Amygdala (tissue), 56 donors: ENCODE data around the gene KPNA3.
A peak's percentile ranks its signal among the peaks of the same experiment; 100 is the strongest.
"Not testable (repeated sequence)": the region's sequence is repeated elsewhere in the genome, so short reads cannot be mapped to it uniquely, and the experiment has no call there.

Experiments used
- DNase-seq, 56 donors: peaks; one replicate each; lab custom pipeline; 2025; lab: John Stamatoyannopoulos, UW

KPNA3 gene

DNA sequence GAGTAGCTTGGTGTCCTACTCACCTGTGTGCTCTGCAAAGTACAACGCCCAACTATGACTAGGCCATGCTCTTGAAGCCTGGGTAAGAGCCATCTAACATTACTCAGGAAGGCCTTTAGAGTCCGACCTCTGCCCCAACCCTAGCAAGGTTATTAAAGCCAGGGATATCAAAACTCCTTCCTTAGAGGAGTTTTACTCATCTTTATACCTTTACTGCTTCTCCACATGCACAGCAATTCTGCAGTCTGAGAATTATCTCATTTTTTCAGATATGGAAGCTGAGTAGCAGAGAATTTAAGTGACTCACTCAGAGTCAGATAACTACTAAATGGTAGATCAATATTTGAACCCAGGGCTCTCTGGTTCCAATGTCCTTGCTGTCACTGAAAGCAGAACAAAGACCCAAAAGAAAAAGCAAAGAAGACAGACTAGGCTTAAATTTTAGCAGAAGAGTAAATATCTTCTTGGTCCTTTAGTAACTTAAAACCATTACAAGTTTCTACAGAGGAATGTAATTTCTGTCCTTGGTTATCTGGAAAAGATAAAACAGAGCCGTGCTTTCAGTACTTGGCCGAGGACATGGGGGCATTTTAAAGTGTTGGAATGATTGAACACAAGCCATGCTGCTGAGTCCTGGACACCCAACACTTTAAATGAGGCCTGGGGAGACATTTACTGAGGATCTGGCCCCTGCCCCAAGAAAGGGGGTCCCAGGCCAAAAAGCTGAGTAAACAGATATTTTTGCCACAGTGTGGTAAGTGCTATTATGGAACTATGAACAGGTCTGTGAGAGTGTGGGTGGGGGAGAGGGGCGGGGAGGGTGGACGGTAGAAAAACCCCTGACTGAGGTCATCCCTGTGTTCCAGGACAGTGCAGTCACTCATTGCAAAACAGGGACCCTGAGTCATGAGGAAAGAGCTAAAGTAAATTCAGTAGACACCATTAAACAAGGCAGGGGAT lies 18.4 kb upstream of the KPNA3 start:
- DNase-seq: no peak

DNA sequence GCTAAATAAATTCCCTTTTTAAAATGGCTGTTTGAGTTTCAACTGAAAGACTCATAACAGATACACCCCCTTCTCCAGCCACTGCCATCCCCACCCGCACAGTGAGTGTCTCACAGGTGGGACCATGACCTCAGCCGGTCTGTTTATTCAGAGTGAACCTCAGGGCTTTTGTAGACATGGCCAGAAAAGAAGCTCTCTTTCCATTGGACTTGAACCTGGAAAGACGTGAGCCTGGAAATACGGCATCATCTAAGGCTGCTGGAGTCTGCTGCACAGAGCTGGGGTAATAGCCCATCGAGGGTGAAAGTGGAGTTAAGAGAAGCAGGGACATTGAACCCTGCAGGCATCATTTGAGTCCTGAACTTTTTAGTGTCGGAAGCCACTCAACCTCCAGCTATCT lies 15.2 kb upstream of the KPNA3 start:
- no peak for DNase-seq

DNA sequence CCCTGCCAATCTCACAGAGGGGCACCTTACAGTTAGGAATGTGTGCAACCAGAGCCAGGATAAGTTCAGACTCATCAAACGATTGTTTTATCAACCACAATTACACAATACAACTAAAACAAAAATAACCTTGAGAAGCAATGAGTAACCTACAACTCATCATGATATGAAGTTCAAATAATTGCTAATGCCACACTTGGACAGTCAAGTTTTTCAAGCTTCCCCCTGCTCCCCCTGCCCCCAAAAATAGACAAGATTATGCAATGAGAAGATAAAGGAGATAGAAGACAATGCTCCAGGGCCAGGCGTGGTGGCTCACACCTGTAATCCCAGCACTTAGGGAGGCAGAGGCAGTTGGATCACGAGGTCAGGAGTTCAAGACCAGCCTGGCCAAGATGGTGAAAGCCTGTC lies 13.6 kb upstream of the KPNA3 start:
- no peak for DNase-seq

DNA sequence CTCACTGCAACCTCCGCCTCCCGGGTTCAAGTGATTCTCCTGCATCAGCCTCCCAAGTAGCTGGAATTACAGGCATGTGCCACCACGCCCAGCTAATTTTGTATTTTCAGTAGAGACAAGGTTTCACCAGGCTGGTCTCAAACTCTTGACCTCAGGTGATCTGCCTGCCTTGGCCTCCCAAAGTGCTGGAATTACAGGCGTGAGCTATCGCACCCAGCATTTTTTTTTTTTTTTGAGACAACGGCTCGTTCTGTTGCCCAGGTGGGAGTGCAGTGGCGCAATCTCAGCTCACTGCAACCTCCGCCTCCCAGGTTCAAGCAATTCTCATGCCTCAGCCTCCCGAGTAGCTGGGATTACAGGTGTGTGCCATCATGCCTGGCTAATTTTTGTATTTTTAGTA lies 10.6 kb upstream of the KPNA3 start:
- not testable (repeated sequence) for DNase-seq

DNA sequence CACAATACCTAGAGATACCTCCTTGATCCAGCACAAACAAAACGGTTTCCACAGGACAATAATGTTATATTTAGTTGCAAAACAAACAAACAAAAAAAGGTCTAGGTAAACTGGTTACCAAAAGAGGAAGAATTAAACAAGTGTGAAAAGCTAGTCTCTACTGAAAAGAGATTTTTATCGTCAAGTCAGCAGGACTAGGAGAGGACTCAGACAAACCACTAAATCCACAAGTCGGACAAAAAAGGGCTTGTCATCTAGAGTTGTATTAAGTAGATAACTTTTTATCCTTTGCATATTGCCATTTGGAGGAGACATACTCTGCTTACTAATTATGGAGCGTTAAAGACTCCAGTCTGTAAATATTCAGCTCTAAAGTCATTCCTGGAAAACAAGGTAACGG lies 9.9 kb upstream of the KPNA3 start:
- no peak for DNase-seq

DNA sequence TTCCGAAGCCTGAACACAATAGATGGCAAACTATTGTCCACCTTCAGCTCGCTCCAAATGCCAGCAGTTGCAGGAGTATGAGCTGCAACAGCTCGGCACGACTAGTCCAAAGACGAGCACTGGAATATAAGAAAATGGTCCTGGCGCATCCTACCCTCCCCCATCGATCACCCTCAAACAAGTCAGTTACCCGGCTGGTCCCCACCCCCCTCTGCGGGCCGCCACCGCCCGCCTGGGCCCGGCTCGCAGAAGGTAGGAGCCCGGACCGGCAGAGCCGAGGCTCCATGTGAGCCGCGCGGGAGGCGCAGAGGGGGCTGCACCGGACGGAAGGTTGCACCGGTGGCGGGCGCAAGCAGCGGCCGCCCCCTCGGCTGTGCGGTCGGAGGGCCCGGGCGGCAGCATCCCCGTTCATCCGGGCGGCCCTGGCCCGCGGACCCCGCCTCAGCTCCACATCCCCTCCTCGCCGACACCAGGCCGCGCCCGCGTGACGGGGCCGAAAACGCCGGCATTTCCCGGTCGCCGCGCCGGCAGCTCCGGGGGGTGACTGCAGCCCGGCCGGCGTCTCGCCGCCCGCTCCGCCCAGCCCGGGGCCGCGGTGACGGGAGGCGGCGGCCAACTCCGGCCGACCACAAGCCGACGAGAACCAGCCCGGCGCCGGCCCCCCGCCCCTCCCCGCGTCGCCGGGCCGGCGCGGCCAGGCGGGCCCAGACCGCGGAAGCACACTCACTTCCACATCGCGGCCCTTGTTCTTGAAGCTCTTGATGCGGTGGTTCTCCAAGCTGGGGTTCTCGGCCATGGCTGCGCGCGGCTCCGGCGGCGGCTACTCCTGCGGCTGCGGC lies 552 bp downstream of the KPNA3 start:
- DNase-seq: peak in 45 of 56 donors; percentile 4 to 74 (median 37)

DNA sequence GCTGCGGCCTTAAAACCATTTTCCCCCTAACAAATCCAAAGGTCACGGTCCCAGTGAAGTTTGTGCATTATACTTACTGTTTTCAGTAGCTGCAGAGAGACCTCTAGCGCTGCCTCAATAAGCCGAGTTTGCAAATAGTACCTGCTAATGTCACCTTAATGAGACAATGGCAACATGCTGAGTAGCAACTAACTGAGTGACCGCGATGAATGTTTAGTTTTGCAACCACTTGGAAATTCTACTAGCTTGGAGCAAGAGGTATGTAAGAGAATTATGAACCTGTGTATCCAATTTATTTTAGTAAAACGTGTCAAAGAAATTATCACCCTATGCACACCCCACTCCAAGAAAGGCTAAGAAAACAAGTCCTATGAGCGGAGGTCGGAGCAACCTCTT lies 1.2 kb downstream of the KPNA3 start:
- DNase-seq: peak in 5 of 56 donors; percentile 1 to 5 (median 3)

DNA sequence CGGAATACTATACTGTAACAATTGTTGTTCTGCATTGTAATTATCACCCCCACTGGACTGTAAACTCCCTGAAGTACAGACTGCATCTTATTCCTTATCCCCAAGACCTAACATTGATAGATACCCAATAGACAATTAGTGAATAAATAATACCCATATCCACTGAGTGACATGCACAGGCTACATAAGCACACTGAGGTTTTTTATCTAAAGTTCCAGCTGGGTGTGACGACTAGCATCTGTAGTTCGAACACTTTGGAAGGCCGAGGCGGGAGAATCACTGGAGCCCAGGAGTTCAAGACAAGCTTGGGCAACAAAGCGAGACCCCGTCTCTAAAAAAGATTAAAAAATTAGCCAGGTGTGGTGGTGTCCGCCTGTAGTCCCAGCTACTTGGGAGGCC lies 2.5 kb downstream of the KPNA3 start:
- DNase-seq: no peak

DNA sequence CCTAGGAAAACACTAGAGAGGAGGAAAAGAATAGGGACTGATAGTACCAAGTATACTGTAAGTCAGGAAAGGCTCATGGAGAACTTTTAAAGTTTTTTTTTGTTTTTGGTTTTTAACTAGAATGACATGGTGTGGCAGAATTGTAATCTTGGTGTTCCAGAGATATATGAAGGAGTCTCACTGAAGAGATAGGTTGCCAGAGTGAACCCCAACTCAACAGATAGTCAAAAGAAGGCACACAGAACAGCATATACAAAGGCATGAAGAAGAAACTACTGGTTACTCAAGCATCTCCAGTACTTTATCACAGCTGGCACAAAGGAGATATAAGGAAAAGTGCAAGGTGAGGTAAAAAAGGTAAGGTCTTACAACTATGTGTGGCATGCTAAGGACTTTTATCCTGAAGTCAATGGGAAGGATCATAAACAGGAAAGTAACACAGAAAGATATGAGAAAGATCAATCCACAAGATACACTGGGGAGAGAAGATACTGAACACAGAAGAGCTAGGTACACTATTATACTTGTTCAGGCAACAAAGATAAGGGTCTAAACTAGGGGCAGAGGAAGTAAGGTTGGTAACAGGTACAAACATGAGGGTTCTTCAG lies 6.0 kb downstream of the KPNA3 start:
- DNase-seq: no peak

DNA sequence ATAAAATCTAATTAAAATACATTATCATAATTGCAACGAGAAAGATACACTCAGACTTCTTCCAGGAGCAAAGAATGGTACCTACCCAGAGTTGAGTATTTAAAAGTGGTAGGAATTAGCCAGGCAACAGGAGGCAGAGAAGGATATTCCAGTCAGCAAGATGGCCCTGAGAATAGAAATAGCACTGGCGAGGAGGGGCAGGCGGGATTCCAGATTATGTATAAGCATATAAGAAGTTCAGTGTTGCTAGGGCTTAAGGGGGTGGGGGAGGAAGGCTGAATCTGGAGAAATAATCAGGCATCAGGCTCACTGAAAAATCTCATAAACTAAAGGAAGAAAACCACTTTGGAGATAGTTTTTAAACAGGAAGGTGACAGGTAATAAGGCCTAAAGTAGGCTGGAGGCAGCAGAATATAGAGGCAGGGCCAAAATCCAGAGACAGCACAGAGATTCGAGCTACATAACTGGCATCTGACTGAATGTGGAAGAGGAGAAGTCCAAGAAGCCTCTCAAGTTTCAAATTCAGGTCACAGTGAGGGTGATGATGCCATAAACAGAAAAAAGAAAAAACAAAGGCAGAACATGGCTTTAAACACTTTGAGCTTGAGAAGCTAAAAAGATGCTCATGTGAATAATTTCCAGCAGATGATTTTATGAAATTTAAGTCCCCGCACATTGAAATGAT lies 7.5 kb downstream of the KPNA3 start:
- DNase-seq: no peak

DNA sequence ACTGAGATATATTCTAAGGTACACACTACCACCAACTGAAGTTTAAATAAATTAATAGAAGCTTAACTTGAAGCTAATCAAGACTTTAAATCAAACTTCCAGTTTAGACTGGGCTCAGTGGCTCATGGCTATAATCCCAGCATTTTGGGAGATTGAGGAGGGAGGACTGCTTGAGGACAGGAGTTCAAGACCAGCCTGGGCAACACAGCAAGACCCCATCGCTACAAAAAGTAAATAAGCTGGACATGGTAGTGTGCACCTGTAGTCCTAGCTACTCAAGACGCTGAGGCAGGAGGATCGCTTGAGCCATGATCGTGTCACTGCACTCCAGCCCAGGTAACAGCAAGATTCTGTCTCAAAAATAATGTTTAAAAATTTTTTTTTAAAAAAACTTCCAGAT lies 8.6 kb downstream of the KPNA3 start:
- no peak for DNase-seq

DNA sequence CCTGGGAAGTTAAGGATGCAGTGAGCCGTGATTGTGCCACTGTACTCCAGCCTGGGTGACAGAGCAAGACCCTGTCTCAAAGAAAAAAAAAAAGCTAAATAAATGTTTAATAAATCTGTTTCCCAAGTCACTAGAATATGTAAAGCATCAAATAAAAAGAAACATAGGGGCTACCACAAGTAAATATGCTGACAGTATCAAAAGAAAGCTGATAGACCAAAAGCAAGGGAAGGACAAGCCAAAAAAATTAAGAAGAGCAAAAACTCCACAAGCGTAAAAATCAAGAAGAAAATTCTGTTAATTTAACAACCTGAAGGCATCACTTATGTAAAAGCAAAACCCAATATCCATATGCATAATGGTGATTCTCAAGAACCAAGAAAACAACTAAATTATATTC lies 9.7 kb downstream of the KPNA3 start:
- DNase-seq: no peak

DNA sequence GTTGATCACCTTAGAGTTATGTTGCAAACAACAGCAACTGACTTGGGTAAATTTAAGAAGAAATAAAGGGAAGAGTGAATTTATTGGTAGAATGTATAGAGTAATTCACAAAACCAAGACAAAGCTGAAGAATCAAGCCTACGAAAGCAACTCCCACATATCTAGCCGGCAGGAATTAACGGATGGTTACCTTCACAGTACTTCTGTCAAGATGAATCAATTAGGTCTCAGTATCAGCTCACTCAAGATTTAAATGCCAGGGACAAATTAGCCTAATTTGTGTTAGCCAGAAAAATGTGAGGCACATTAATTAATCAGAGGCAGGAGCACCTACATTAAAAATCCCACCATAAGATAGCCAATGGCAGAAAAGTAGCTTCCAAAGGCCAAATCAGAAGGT lies 10.7 kb downstream of the KPNA3 start:
- no peak for DNase-seq

DNA sequence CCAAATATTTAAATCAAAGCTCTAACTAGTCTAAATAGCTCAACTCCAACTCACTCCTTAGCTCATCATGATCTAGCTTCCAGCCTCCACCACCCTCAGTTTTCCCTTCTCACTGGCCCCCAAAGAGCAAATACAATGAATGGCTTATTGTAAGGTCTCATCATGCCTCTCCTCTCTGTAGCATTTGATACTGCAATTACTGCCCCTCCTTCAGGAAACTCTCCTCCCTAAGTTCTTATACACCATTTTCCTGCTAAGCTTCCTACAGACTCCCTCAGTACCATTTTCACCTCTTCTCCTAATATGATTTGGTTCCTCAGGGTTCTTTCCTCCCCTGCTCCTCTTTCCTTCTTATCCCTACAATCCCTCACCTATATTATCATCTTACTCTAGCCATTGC lies 12.8 kb downstream of the KPNA3 start:
- DNase-seq: no peak

DNA sequence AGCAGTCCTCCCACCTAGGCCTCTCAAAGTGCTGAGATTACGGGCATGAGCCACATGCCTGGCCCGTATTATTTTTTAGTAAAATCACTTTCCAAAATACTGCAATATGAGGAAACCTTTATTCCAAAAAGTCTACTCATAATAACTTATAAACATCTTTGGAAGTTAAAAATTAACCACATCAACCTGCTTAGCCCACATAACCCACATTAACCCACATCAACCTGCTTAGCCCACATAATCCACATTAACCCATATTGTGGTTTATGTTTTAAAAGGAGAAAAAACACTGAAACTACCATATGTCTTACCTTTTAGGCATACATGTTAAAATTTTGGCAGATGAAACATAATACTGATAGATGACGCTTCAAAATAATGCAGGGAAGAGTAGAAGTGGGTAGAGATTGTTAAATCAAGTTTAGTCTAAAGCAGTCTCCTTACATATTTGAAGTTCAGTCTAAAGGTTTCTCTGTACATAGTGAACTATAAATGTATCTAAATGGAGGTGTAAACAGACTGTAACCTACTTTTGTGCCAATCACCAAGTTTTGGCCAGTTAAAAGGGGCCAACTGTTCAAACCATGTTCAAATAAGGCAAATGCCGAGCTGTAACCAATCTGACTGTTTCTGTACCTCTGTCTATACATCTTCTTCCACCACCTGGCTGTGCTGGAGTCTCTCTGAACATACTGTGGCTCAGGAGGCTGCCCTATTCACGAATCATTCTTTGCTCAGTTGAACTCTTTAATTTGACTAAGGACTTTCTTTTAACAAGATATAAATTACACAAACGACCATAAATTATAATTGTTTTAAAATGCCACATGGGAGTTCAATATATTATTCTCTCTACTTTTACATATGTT lies 14.5 kb downstream of the KPNA3 start:
- DNase-seq: no peak

DNA sequence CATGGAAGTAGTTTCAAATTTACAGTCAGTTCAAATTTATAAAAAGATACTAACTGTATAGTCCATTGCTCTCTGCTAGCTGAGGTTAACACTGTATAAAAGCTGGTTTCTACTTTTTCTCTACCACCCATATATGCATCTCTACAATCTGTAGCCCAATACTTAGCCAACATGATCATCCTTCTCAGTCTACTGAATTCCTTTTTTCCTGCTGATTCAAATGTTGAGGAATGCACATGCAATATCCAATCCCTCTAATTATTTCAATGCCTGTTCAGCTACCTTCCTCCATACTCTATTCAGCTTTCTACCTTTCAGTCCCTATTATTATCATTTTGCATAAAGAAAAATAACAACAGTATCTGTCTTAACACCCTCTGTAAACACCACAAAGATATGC lies 15.6 kb downstream of the KPNA3 start:
- no peak for DNase-seq

DNA sequence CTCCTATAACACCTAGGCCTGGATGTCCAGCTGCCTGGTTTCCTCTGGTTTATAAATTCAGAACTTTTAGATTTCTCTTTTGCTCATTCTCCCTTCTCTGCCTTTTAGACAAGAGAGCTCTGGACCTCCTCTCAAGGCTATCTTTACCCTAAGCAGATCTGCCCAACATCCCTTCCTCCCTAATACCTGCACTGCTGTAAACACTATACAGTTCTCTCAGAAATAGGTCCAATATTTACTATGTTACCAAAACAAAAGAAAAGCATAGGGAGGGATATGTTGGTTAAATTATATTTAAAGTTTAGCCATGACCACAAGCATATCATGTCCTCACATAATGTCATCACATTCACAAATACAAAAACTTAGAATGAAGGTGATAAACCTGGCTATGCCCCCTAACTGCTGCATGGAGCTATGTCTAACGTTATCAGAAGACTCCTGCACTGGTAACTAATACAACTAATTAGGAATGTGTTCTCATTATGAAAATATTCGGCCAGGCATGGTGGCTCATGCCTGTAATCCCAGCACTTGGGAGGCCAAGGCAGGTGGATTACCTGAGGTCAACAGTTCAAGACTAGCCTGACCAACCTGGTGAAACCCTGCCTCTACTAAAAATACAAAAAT lies 18.0 kb downstream of the KPNA3 start:
- no peak for DNase-seq

DNA sequence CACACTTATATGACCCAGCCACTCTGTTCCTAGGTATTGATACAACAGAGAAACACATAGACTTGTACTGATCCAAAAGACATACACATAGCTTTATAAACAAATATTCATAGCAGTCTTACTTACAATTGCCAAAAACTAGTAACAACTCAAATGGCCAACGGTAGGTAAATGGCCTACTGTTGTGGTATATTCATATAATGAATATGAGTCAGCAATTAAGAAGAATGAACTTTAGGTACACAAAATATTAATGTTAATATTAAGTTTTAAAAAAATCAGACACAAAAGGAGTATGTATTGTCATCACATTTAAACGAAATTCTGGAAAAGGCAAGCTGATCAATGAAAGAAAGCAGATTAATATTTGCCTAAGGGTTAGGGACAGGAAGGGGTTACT lies 19.7 kb downstream of the KPNA3 start:
- DNase-seq: no peak

DNA sequence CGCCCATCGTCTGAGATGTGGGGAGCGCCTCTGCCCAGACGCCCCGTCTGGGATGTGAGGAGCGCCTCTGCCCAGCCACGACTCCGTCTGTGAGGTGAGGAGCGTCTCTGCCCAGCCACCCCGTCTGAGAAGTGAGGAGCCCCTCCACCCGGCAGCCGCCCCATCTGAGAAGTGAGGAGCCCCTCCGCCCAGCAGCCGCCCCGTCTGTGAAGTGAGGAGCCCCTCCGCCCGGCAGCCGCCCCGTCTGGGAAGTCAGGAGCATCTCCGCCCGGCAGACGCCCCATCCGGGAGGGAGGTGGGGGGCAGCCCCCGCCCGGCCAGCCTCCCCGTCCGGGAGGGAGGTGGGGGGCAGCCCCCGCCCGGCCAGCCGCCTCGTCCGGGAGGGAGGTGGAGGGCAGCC lies 30.7 kb downstream of the KPNA3 start:
- not testable (repeated sequence) for DNase-seq
